HepG2 (cell line): Measurements from ENCODE around the gene GADD45A. TPM values are rescaled to one million over a fixed set of nuclear protein-coding genes. Genes with fewer than 3 reads are reported as not detected.
A peak's percentile ranks its signal among the peaks of the same experiment; 100 is the strongest.

Source experiments
- ATRX ChIP-seq: sonication (generic); formaldehyde crosslinking; IDR thresholded peaks from 2 replicates; pipeline ENCODE4 v1.4.0; 2020; ENCODE audit warnings: missing genetic modification reagents, borderline replicate concordance
- BCL3 ChIP-seq: sonication (generic); formaldehyde crosslinking; IDR thresholded peaks from 2 replicates; pipeline ENCODE4 v1.5.1; 2020; ENCODE audit warnings: mild to moderate bottlenecking, missing genetic modification reagents, moderate library complexity
- CSRNP1 ChIP-seq: sonication (generic); formaldehyde crosslinking; IDR thresholded peaks from 2 replicates; pipeline ENCODE4 v1.8.1; 2023; ENCODE audit warnings: mild to moderate bottlenecking, missing genetic modification reagents
- KDM2A ChIP-seq: sonication (generic); formaldehyde crosslinking; IDR thresholded peaks from 2 replicates; pipeline ENCODE4 v1.4.0; 2020; ENCODE audit warnings: low read depth, missing genetic modification reagents, borderline replicate concordance
- KDM5A ChIP-seq: fragments of 200-600 bp; sonication (generic); IDR thresholded peaks from 2 replicates; pipeline ENCODE4 v1.7.0; 2018; ENCODE audit warnings: antibody characterized with exemption, mild to moderate bottlenecking, low read length, borderline replicate concordance
- NFRKB ChIP-seq: fragments of 450-650 bp; IDR thresholded peaks from 2 replicates; pipeline ENCODE4 v1.6.1; 2017
- NFYC ChIP-seq: IDR thresholded peaks from 2 replicates; pipeline ENCODE4 v1.6.1; 2016; ENCODE audit warnings: missing genetic modification reagents, missing compliant biosample characterization
- SMAD3 ChIP-seq: sonication (generic); formaldehyde crosslinking; IDR thresholded peaks from 2 replicates; pipeline ENCODE4 v1.4.0; 2020; ENCODE audit warnings: missing genetic modification reagents
- SMARCE1 ChIP-seq: fragments of 450-650 bp; IDR thresholded peaks from 2 replicates; pipeline ENCODE4 v1.6.1; 2017; ENCODE audit warnings: borderline replicate concordance
- SRSF9 ChIP-seq: fragments of 200-400 bp; formaldehyde crosslinking; IDR thresholded peaks from 2 replicates; pipeline ENCODE4 v1.6.1; 2018; ENCODE audit warnings: borderline replicate concordance, mild to moderate bottlenecking, low read depth, low read length; ENCODE audit not compliant: insufficient read depth, poor library complexity, severe bottlenecking
- TBL1XR1 ChIP-seq: fragments of 150-350 bp; IDR thresholded peaks from 2 replicates; pipeline ENCODE4 v1.6.1; 2014; ENCODE audit warnings: borderline replicate concordance, low read length; ENCODE audit not compliant: partially characterized antibody
- THRA ChIP-seq: sonication (generic); formaldehyde crosslinking; IDR thresholded peaks from 2 replicates; pipeline ENCODE4 v1.4.0; 2020; ENCODE audit warnings: missing genetic modification reagents, borderline replicate concordance
- ZBTB38 ChIP-seq: sonication (generic); formaldehyde crosslinking; IDR thresholded peaks from 2 replicates; pipeline ENCODE4 v1.5.1; 2020; ENCODE audit warnings: mild to moderate bottlenecking, missing genetic modification reagents
- ZFP37 ChIP-seq: sonication (generic); formaldehyde crosslinking; IDR thresholded peaks from 2 replicates; pipeline ENCODE4 v1.4.0; 2020; ENCODE audit warnings: missing genetic modification reagents, borderline replicate concordance
- ZHX1 ChIP-seq: sonication (generic); formaldehyde crosslinking; IDR thresholded peaks from 2 replicates; pipeline ENCODE4 v1.8.1; 2022; ENCODE audit warnings: low read depth, mild to moderate bottlenecking, missing genetic modification reagents
- ZNF101 ChIP-seq: sonication (generic); formaldehyde crosslinking; IDR thresholded peaks from 2 replicates; pipeline ENCODE4 v1.4.0; 2020; ENCODE audit warnings: mild to moderate bottlenecking, low read depth, missing genetic modification reagents, borderline replicate concordance
- ZNF276 ChIP-seq: sonication (generic); formaldehyde crosslinking; IDR thresholded peaks from 2 replicates; pipeline ENCODE4 v1.4.0; 2020; ENCODE audit warnings: mild to moderate bottlenecking, low read depth, missing genetic modification reagents
- ZNF441 ChIP-seq: sonication (generic); formaldehyde crosslinking; IDR thresholded peaks from 2 replicates; pipeline ENCODE4 v1.7.0; 2021; ENCODE audit warnings: missing genetic modification reagents, borderline replicate concordance
- ZNF766 ChIP-seq: sonication (generic); formaldehyde crosslinking; IDR thresholded peaks from 2 replicates; pipeline ENCODE4 v1.5.0; 2020; ENCODE audit warnings: missing genetic modification reagents, borderline replicate concordance
- polyA plus RNA-seq, 8 experiments: library from polyadenylated mRNA; depleted of rRNA in 3 of 8; stranded (reverse) in 7 of 8; unstranded in 1 of 8; fragments of >200 nt; fragmentation: Illumina TruSeq in 4 of 8; extraction: Trizol in 4 of 8; gene quantifications; 2 replicates each; pipeline versions ENCODE4 v1.2.1 to v1.2.3, GENCODE V29; 2011 to 2016; ENCODE audit warnings: low read depth in 4 of 8, missing spikeins in 1 of 8, mixed read lengths in 1 of 8; ENCODE audit not compliant: insufficient read depth in 1 of 8
- total RNA-seq, 5 experiments: library from RNA; depleted of rRNA; stranded (reverse); fragments of >200 nt; fragmentation: Illumina TruSeq; extraction: Trizol; gene quantifications; 2 replicates each; pipeline ENCODE4 v1.2.3, GENCODE V29; 2016; ENCODE audit warnings: low read depth in 1 of 5

GADD45A gene
- total and polyA plus RNA-seq, 2 of the 13 experiments (the other 11 are each of a cell fraction or from before 2014, with no cell fraction given): 33.2 to 46.2 TPM

- TF ChIP-seq SMAD3 (no peak), KDM2A (CRISPR knock-in tag) (peak; percentile 68; the same call in 1 of the 2 replicates), ZNF276 (CRISPR knock-in tag) (no peak), SMARCE1 (no peak), ZFP37 (no peak), CSRNP1 (CRISPR knock-in tag) (no peak), BCL3 (CRISPR knock-in tag) (no peak), SRSF9 (no peak), NFYC (no peak), ZBTB38 (CRISPR knock-in tag) (0 out of 2 replicates have a peak, but pooled peaks have one; percentile 48), ZNF101 (CRISPR knock-in tag) (no peak), THRA (no peak; the same call in 1 of the 2 replicates), ZHX1 (no peak), NFRKB (no peak), KDM5A (no peak; the same call in 1 of the 2 replicates), ZNF766 (CRISPR knock-in tag) (0 out of 2 replicates have a peak, but pooled peaks have one; percentile 58), ZNF441 (CRISPR knock-in tag) (peak; percentile 41; the same call in 1 of the 2 replicates), TBL1XR1 (peak; percentile 43), ATRX (CRISPR knock-in tag) (no peak)
Measured at GRCh38 chr1:67686267-67687197, 1.5 kb downstream of the GADD45A start (continued).
